IMR-90 (cell line): ENCODE results near the gene PTPRU. TPM values are rescaled to one million over a fixed set of nuclear protein-coding genes. Genes with fewer than 3 reads are reported as not detected.
A peak's percentile ranks its signal among the peaks of the same experiment; 100 is the strongest.

Source experiments
- ATAC-seq: fragments of 200-7000 bp; cut with Tn5 transposase; 2 replicates; pipeline ENCODE4 v1.9.1; 2020; ENCODE audit warnings: low read depth, mild to moderate bottlenecking, moderate library complexity
- BruUV-seq: library from RNA; stranded (reverse); fragments of 400-500 nt; replicated peaks from 2 replicates; lab custom pipeline; 2021; lab: Mats Ljungman, UMichigan
- CTCF ChIA-PET: fragments of 300-600 bp; formaldehyde crosslinking; extraction: SDS; loops from one replicate; lab custom pipeline; 2021; ENCODE audit warnings: antibody characterized with exemption; lab: Yijun Ruan, JAX
- POLR2A ChIA-PET: fragments of 300-600 bp; sonication (Branson Sonifier 250); formaldehyde crosslinking; loops from one replicate; lab custom pipeline; 2022; ENCODE audit warnings: antibody characterized with exemption; ENCODE audit not compliant: unreplicated experiment; lab: Charles Lee
- DNase-seq: peaks from one replicate; pipeline ENCODE4 v3.0.0; 2013
- H2AFZ ChIP-seq: replicated peaks from 2 replicates; pipeline ENCODE3; 2013; ENCODE audit warnings: low read length, mild to moderate bottlenecking; ENCODE audit not compliant: poor library complexity
- H2AK5ac ChIP-seq: 2 replicates; pipeline ENCODE4 v1.6.1; 2013; ENCODE audit warnings: low read depth, low read length, inconsistent platforms
- H2AK9ac ChIP-seq: replicated peaks from 2 replicates; pipeline ENCODE3; 2013; ENCODE audit warnings: mild to moderate bottlenecking, low read depth, low read length, moderate library complexity; ENCODE audit not compliant: poor library complexity
- H2BK120ac ChIP-seq: 2 replicates; pipeline ENCODE4 v1.6.1; 2013; ENCODE audit warnings: low read depth, low read length, inconsistent platforms
- H2BK15ac ChIP-seq: 3 replicates; pipeline ENCODE4 v1.6.1; 2013; ENCODE audit warnings: low read depth, low read length, inconsistent platforms
- H2BK20ac ChIP-seq: 2 replicates; pipeline ENCODE4 v1.6.1; 2013; ENCODE audit warnings: low read depth, mild to moderate bottlenecking, inconsistent platforms, low read length, moderate library complexity
- H2BK5ac ChIP-seq: 2 replicates; pipeline ENCODE4 v1.6.1; 2013; ENCODE audit warnings: mild to moderate bottlenecking, low read depth, low read length, inconsistent platforms; ENCODE audit not compliant: poor library complexity, severe bottlenecking
- H3K14ac ChIP-seq: replicated peaks from 2 replicates; pipeline ENCODE4 v1.6.1; 2013; ENCODE audit warnings: low read depth, low read length, inconsistent platforms
- H3K18ac ChIP-seq: 2 replicates; pipeline ENCODE4 v1.6.1; 2013; ENCODE audit warnings: low read depth, low read length, control low read depth
- H3K23ac ChIP-seq: 2 replicates; pipeline ENCODE4 v1.6.1; 2013; ENCODE audit warnings: low read depth, low read length, inconsistent platforms
- H3K27ac ChIP-seq: 2 replicates; pipeline ENCODE4 v1.5.1; 2013; ENCODE audit warnings: mild to moderate bottlenecking, control low read depth, low read length; ENCODE audit not compliant: insufficient read depth
- H3K27me3 ChIP-seq: 2 replicates; pipeline ENCODE4 v1.6.1; 2013; ENCODE audit warnings: low read length; ENCODE audit not compliant: control insufficient read depth, insufficient read depth
- H3K36me3 ChIP-seq: 2 replicates; pipeline ENCODE4 v1.6.1; 2013; ENCODE audit warnings: low read length, mixed read lengths; ENCODE audit not compliant: control insufficient read depth, insufficient read depth
- H3K4ac ChIP-seq: 2 replicates; pipeline ENCODE4 v1.6.1; 2013; ENCODE audit warnings: low read depth, low read length, inconsistent platforms
- H3K4me1 ChIP-seq: 2 replicates; pipeline ENCODE4 v1.6.1; 2013; ENCODE audit warnings: low read length, mixed read lengths; ENCODE audit not compliant: control insufficient read depth, insufficient read depth
- H3K4me2 ChIP-seq: 2 replicates; pipeline ENCODE4 v1.6.1; 2013; ENCODE audit warnings: low read depth, mild to moderate bottlenecking, control low read depth, low read length, moderate library complexity
- H3K4me3 ChIP-seq: 2 replicates; pipeline ENCODE4 v1.5.1; 2013; ENCODE audit warnings: low read depth, mild to moderate bottlenecking, control low read depth, low read length, moderate library complexity; ENCODE audit not compliant: insufficient read depth
- H3K56ac ChIP-seq: 2 replicates; pipeline ENCODE4 v1.6.1; 2013; ENCODE audit warnings: low read length, inconsistent platforms; ENCODE audit not compliant: insufficient read depth; ENCODE audit errors: extremely low read depth
- H3K79me1 ChIP-seq, 2 experiments: 2 replicates each; pipeline ENCODE4 v1.6.1; 2013; ENCODE audit warnings: low read length in 2 of 2, inconsistent platforms in 1 of 2, low read depth in 1 of 2
- H3K9ac ChIP-seq: 2 replicates; pipeline ENCODE4 v1.6.1; 2013; ENCODE audit warnings: low read depth, low read length, control low read depth
- H3K9me1 ChIP-seq: 2 replicates; pipeline ENCODE4 v1.6.1; 2013; ENCODE audit warnings: low read length, inconsistent platforms; ENCODE audit not compliant: insufficient read depth
- H3K9me3 ChIP-seq: 2 replicates; pipeline ENCODE4 v1.6.1; 2013; ENCODE audit warnings: low read length; ENCODE audit not compliant: control insufficient read depth, insufficient read depth
- H4K20me1 ChIP-seq: 2 replicates; pipeline ENCODE4 v1.6.1; 2013; ENCODE audit warnings: low read length, inconsistent platforms; ENCODE audit not compliant: insufficient read depth
- H4K5ac ChIP-seq: 2 replicates; pipeline ENCODE4 v1.6.1; 2013; ENCODE audit warnings: mild to moderate bottlenecking, low read depth, low read length, control low read depth
- H4K8ac ChIP-seq, 2 experiments: 2 replicates each; pipeline ENCODE4 v1.6.1; 2013; ENCODE audit warnings: low read depth in 2 of 2, low read length in 2 of 2, control low read depth in 1 of 2, inconsistent platforms in 1 of 2
- H4K91ac ChIP-seq: 2 replicates; pipeline ENCODE4 v1.6.1; 2013; ENCODE audit warnings: low read depth, low read length, inconsistent platforms; ENCODE audit not compliant: insufficient read depth
- BHLHE40 ChIP-seq: fragments of 150-350 bp; IDR thresholded peaks from 2 replicates; pipeline ENCODE4 v1.6.1; 2016; ENCODE audit warnings: mild to moderate bottlenecking, low read depth, low read length
- CEBPB ChIP-seq: IDR thresholded peaks from 2 replicates; pipeline ENCODE4 v1.6.1; 2012; ENCODE audit warnings: low read depth, low read length, improper control_type of control experiment
- CHD1 ChIP-seq: IDR thresholded peaks from 2 replicates; pipeline ENCODE4 v1.6.1; 2012; ENCODE audit warnings: low read depth, low read length, improper control_type of control experiment
- FOS ChIP-seq: fragments of 150-350 bp; IDR thresholded peaks from 2 replicates; pipeline ENCODE4 v1.6.1; 2016; ENCODE audit warnings: low read depth, low read length
- MAFK ChIP-seq: IDR thresholded peaks from 2 replicates; pipeline ENCODE4 v1.6.1; 2012; ENCODE audit warnings: low read depth, low read length, improper control_type of control experiment
- MAZ ChIP-seq: IDR thresholded peaks from 2 replicates; pipeline ENCODE4 v1.6.1; 2012; ENCODE audit warnings: low read depth, mild to moderate bottlenecking, low read length, improper control_type of control experiment, moderate library complexity, borderline replicate concordance
- MXI1 ChIP-seq: IDR thresholded peaks from 2 replicates; pipeline ENCODE4 v1.6.1; 2012; ENCODE audit warnings: low read depth, mild to moderate bottlenecking, low read length, moderate library complexity, borderline replicate concordance
- NFE2L2 ChIP-seq: fragments of 150-350 bp; IDR thresholded peaks from 2 replicates; pipeline ENCODE4 v1.6.1; 2016; ENCODE audit warnings: low read depth, mild to moderate bottlenecking, low read length
- POLR2A ChIP-seq: IDR thresholded peaks from 2 replicates; pipeline ENCODE4 v1.6.1; 2012; ENCODE audit warnings: mild to moderate bottlenecking, low read depth, low read length
- RAD21 ChIP-seq: IDR thresholded peaks from 2 replicates; pipeline ENCODE4 v1.6.1; 2012; ENCODE audit warnings: low read length, improper control_type of control experiment
- RCOR1 ChIP-seq: IDR thresholded peaks from 2 replicates; pipeline ENCODE4 v1.6.1; 2012; ENCODE audit warnings: mild to moderate bottlenecking, low read length, improper control_type of control experiment; ENCODE audit not compliant: insufficient replicate concordance
- RFX5 ChIP-seq: IDR thresholded peaks from 2 replicates; pipeline ENCODE4 v1.8.0; 2012; ENCODE audit warnings: low read depth, mild to moderate bottlenecking, low read length, moderate library complexity
- SMC3 ChIP-seq: fragments of 150-350 bp; IDR thresholded peaks from 2 replicates; pipeline ENCODE4 v1.6.1; 2016; ENCODE audit warnings: low read depth, mild to moderate bottlenecking, antibody characterized with exemption, low read length, moderate library complexity
- WGBS, 2 experiments: methylation state at CpG; one replicate each; pipeline versions ENCODE4 v1.1.5 to v1.1.7; 2013; ENCODE audit warnings: missing lambda C conversion rate in 2 of 2; ENCODE audit not compliant: insufficient read length in 1 of 2; ENCODE audit errors: extremely low coverage in 2 of 2; 5-methylcytosine and 5-hydroxymethylcytosine counted together
- dilution Hi-C: fragments of 300-500 bp; cut with HindIII; formaldehyde crosslinking; loops from one replicate; pipeline ENCODE4 v1.14.3; 2018; ENCODE audit warnings: low sequenced_read_pairs; ENCODE audit not compliant: unreplicated experiment
- in situ Hi-C: fragments of 300-500 bp; cut with MboI; formaldehyde crosslinking; loops from 3 replicates; pipeline ENCODE4 v1.14.3; 2019; ENCODE audit warnings: low sequenced_read_pairs, inconsistent platforms, mixed read lengths
- intact Hi-C: fragments of 100-400 bp; cut with micrococcal nuclease; formaldehyde crosslinking; loops from 2 replicates; pipeline ENCODE4 v1.10.0; 2022
- polyA plus RNA-seq, 3 experiments: library from polyadenylated mRNA; depleted of rRNA; stranded (reverse); fragments of >200 nt; gene quantifications; 2 replicates each; pipeline ENCODE4 v1.2.3, GENCODE V29; 2012; ENCODE audit warnings: low replicate concordance in 1 of 3
- total RNA-seq: library from RNA; depleted of rRNA; stranded (reverse); fragments of >200 nt; gene quantifications from 2 replicates; pipeline ENCODE4 v1.2.3, GENCODE V29; 2012
- TF ChIP-seq, protein P1 (sequence below): conservative IDR thresholded peaks from 2 replicates; pipeline ENCODE4 v1.5.1; 2012; ENCODE audit warnings: mild to moderate bottlenecking, low read depth, low read length, improper control_type of control experiment
- TF ChIP-seq, protein P2 (sequence below): fragments of 150-350 bp; IDR thresholded peaks from 2 replicates; pipeline ENCODE4 v1.6.1; 2016; ENCODE audit warnings: low read depth, mild to moderate bottlenecking, low read length, moderate library complexity, borderline replicate concordance
- TF ChIP-seq, protein P3 (sequence below): fragments of 150-350 bp; IDR thresholded peaks from 2 replicates; pipeline ENCODE4 v1.6.1; 2017; ENCODE audit warnings: mild to moderate bottlenecking, antibody characterized with exemption, low read length, low read depth

PTPRU gene
- total and polyA plus RNA-seq, 2 of the 4 experiments (the other 2 are of a cell fraction), result 7.0 to 10.7 TPM

DNA sequence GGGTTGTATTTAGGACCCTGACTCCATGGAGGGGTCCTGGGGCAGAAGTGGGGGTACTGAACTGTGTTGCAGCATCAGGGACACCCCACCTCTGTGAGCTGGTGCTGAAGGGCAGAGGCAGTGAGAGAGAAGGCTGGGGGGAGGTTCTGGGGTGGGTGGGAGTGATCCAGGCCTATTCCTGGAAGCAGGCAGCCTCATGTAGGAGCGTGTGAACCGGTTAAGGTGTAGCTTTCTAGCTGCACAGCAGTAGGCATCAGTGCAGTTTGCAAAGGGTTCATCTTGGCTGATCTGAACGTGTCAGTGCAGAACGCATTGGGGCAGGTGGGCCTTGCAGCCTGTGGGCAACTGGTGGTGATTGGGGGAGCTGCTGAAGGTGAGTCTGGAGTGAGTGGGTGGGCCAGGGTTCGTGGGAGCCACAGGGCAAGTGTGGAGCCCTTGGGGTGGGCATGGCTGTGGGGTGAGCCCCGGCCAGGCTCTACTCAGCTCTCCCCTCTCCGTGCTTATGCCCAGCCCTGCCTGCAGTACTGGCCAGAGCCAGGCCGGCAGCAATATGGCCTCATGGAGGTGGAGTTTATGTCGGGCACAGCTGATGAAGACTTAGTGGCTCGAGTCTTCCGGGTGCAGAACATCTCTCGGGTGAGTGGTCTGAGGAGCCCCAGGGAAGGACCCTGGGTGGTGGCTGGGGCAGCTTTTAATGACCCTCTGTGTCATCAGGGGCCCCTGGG, 86.7 kb downstream of the PTPRU start:
- POLR2A ChIA-PET, result no interaction called here
- H3K56ac ChIP-seq, result no peak overlapping the region
- CTCF ChIA-PET, result no interaction called here

More for the DNA sequence above, 86.7 kb downstream of the PTPRU start:
- DNase-seq (no peak), ATAC-seq (no peak)
- Histone ChIP-seq H3K9me1 (no peaks in the 10 kb centered on the region), H3K23ac (no peak overlapping the region), H3K14ac (no peak overlapping the region), H3K36me3 (peaks cover 3% of the 10 kb centered on the region; the same call in 1 of the 2 replicates), H3K4ac (no peak overlapping the region), H3K4me3 (no peak overlapping the region), H3K4me2 (no peak overlapping the region), H2BK20ac (no peak overlapping the region), H3K9ac (no peak overlapping the region), H3K79me1 (no peaks in the 10 kb centered on the region), H3K9me3 (no peaks in the 10 kb centered on the region), H2BK5ac (no peak overlapping the region), H2BK120ac (no peak overlapping the region), H4K5ac (no peak overlapping the region), H3K18ac (no peak overlapping the region), H4K20me1 (no peaks in the 10 kb centered on the region), H3K4me1 (no peaks in the 10 kb centered on the region), H3K27me3 (no peaks in the 10 kb centered on the region), H4K8ac (no peak overlapping the region), H2AFZ (no peak overlapping the region), H2AK5ac (no peak overlapping the region), H2BK15ac (no peak overlapping the region), H3K27ac (no peak overlapping the region), H4K91ac (no peak overlapping the region), H2AK9ac (peak overlapping the region; percentile 16)
- dilution Hi-C loops (no loop called here), intact Hi-C loops (no loop called here), in situ Hi-C loops (no loop called here)
- TF ChIP-seq POLR2A (no peak), RCOR1 (no peak), RFX5 (no peak), SMC3 (no peak), RAD21 (no peak), FOS (no peak), CHD1 (no peak), BHLHE40 (no peak), MAFK (no peak), MXI1 (no peak), NFE2L2 (no peak), CEBPB (no peak), MAZ (no peak)
- TF ChIP-seq, protein P1, sequence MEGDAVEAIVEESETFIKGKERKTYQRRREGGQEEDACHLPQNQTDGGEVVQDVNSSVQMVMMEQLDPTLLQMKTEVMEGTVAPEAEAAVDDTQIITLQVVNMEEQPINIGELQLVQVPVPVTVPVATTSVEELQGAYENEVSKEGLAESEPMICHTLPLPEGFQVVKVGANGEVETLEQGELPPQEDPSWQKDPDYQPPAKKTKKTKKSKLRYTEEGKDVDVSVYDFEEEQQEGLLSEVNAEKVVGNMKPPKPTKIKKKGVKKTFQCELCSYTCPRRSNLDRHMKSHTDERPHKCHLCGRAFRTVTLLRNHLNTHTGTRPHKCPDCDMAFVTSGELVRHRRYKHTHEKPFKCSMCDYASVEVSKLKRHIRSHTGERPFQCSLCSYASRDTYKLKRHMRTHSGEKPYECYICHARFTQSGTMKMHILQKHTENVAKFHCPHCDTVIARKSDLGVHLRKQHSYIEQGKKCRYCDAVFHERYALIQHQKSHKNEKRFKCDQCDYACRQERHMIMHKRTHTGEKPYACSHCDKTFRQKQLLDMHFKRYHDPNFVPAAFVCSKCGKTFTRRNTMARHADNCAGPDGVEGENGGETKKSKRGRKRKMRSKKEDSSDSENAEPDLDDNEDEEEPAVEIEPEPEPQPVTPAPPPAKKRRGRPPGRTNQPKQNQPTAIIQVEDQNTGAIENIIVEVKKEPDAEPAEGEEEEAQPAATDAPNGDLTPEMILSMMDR, result no peak
- TF ChIP-seq, protein P2, sequence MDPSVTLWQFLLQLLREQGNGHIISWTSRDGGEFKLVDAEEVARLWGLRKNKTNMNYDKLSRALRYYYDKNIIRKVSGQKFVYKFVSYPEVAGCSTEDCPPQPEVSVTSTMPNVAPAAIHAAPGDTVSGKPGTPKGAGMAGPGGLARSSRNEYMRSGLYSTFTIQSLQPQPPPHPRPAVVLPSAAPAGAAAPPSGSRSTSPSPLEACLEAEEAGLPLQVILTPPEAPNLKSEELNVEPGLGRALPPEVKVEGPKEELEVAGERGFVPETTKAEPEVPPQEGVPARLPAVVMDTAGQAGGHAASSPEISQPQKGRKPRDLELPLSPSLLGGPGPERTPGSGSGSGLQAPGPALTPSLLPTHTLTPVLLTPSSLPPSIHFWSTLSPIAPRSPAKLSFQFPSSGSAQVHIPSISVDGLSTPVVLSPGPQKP, result no peak
- TF ChIP-seq, protein P3, sequence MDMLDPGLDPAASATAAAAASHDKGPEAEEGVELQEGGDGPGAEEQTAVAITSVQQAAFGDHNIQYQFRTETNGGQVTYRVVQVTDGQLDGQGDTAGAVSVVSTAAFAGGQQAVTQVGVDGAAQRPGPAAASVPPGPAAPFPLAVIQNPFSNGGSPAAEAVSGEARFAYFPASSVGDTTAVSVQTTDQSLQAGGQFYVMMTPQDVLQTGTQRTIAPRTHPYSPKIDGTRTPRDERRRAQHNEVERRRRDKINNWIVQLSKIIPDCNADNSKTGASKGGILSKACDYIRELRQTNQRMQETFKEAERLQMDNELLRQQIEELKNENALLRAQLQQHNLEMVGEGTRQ, result no peak
- BruUV-seq, result no TSS peak
- 90% methylated on average over 7 of the region's 12 CpGs; no CpG with 5 or more reads in 1 of the 2 experiments for WGBS, 2 experiments
